NCI-H1048 (cell line): ENCODE measurements around the gene CHRNG.
"Not testable (repeated sequence)": the region's sequence is repeated elsewhere in the genome, so short reads cannot be mapped to it uniquely, and the experiment has no call there.

Experiments used
- DNase-seq: peaks from one replicate; lab custom pipeline; 2025; lab: John Stamatoyannopoulos, UW

The CHRNG gene

GRCh38 chr2:232527905-232528470, 11.5 kb upstream of the CHRNG start:
- no peak for DNase-seq

DNA sequence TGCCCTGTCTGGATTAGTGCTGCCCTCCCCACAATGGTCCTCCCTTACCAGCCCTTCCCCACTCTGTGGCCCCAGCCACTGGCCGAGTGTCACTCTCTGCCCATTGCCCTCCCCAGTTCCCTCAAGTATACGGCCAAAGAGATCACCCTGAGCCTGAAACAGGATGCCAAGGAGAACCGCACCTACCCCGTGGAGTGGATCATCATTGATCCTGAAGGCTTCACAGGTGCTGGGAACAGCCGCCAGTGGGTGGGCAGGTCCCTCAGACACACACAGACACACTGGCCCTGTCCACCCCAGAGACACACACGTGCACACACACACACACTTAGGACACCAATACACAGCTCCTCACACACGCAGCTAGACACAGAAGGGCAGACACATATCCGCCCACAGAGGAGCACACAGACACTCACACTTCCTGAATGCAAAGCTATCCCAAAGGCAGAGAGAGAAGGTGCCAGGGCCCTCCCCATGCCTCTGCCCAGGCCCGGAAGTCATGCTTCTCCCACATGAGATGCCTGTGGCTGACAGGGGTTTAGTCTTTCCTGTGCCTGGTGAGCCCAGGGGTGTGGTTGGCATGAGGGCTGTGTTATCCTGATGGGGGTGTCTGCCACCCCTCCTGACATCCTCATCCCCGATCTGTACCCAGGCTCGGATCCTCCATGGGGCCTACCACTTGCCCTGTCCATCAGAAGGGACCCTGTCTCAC, 10.6 kb upstream of the CHRNG start:
- no peak for DNase-seq

GRCh38 chr2:232529806-232530547, 9.5 kb upstream of the CHRNG start:
- DNase-seq: no peak

DNA sequence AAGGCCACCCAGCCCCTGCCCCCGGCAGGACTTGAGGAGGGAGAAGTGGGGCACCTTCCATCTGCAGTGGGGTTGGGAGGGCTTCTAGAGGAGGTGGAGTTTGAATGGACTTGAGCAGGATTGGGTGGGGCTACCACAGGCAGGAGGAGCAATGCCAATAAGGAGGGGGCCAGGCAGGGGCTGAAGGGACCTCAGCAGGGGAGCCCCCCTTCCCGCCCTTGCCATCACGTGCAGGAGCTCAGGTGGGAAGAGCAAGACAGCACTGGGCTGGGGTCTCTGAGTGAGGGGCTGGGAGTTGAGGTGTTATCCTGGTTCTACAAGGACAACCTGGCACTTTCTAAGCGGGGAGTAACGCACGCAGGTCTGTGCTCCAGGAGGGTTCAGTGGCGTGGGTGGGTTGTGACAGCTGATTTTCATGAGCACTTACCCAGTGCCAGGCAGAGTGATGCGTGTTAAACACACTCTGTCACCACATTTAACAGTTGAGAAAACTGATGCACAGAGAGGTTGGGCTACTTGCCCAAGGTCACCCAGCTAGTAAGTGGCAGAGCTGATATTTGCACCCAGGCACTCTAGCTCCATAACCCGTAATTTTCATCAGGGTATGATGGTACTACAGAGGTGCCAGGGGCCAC, 8.7 kb upstream of the CHRNG start:
- DNase-seq: no peak

- DNase-seq: no peak
These were observed 7.1 kb upstream of the CHRNG start for GRCh38 chr2:232532419-232532818.

- DNase-seq: not testable (repeated sequence)
These were observed 6.7 kb upstream of the CHRNG start for GRCh38 chr2:232532821-232533220.

DNA sequence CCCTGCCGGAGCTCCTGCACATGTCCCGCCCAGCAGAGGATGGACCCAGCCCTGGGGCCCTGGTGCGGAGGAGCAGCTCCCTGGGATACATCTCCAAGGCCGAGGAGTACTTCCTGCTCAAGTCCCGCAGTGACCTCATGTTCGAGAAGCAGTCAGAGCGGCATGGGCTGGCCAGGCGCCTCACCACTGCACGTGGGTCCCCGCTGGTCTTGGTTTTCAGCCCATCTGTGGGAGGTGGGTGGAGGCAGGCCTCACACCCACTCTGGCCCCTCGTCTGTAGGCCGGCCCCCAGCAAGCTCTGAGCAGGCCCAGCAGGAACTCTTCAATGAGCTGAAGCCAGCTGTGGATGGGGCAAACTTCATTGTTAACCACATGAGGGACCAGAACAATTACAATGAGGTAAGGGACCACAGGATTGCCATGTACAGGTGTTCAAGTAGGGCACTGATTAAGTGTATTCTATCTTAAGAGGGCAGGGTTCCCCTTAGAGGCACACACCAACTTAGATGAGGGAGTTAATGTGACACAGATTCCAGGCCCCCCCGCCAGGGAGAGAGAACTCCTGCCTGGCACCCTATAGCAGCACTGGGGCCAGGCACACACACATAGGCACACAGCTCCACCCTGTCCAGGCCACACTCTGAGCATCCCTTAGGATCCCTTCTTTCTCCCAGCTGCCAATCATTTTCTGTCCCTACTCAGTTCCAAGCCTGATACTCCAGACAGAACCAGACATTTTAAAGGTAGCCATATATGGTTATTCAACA, 5.4 kb upstream of the CHRNG start:
- no peak for DNase-seq

GRCh38 chr2:232534940-232535651, 4.4 kb upstream of the CHRNG start:
- no peak for DNase-seq

- no peak for DNase-seq
These were observed 3.5 kb upstream of the CHRNG start for GRCh38 chr2:232535761-232536530.

DNA sequence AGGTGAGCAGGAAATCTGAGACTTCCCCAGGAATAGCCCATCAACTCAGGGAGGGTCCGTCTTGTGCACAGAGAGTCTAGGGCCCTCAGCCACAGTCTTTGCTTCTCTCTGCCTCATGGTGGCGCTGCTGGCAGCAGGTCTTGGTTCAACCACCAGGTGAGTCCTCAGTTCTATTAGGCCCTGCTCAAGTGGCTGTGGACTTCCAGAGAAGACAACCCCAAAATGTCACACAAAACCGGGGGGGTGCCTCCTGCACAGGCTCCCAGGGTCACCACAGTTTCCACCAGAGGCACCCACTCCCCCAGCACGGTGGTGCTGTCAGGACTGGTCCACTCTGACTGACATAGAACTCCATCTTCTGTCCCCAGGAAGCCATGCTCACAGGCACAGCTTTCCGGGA, 2.4 kb upstream of the CHRNG start:
- DNase-seq: no peak

DNA sequence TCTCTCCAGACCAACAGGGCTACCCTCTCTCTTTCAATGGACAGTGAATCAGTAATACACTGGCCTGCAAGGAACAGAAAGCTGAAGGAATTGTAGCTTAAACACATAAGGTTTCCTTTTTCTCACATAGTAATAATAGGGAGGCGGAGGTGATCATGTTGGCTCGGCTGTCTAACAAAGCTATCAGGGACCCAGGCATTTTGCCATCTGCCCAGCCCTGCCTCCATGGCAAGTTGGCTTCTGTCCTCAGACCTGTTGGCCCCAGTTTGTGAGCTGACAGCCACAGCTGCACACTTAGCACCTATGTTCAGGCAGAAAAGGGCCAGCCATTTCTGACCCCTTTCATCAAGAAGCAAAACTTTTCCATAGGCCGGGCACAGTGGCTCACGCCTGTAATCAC, 2.0 kb upstream of the CHRNG start:
- DNase-seq: no peak

- DNase-seq: no peak
These were observed 821 bp upstream of the CHRNG start for GRCh38 chr2:232538671-232539070.

DNA sequence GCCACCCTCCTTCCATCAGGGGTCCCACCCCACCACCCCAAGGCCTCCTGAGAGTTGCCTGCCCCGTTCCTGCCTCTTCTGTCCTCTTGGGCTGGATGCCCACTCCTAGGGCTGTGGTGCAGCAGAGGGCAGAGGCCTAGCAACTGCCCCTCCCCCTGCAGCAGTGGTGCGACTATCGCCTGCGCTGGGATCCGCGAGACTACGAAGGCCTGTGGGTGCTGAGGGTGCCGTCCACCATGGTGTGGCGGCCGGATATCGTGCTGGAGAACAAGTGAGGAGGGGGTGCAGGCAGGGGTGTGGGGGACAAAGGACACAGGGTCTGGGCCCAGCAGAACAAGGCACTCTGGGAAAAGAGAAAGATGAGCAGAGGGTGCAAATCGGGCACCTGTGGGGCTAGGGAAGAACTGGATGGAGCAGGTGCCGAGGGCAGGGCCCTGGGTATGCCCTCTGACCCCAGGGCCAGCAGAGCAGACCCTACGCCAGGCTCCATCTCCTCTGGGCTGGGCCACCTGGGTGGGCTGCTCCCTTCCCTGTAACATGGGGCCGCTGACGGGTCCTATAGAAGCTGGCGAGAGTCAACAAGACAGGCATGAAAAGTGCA, 1.0 kb downstream of the CHRNG start:
- DNase-seq: no peak

DNA sequence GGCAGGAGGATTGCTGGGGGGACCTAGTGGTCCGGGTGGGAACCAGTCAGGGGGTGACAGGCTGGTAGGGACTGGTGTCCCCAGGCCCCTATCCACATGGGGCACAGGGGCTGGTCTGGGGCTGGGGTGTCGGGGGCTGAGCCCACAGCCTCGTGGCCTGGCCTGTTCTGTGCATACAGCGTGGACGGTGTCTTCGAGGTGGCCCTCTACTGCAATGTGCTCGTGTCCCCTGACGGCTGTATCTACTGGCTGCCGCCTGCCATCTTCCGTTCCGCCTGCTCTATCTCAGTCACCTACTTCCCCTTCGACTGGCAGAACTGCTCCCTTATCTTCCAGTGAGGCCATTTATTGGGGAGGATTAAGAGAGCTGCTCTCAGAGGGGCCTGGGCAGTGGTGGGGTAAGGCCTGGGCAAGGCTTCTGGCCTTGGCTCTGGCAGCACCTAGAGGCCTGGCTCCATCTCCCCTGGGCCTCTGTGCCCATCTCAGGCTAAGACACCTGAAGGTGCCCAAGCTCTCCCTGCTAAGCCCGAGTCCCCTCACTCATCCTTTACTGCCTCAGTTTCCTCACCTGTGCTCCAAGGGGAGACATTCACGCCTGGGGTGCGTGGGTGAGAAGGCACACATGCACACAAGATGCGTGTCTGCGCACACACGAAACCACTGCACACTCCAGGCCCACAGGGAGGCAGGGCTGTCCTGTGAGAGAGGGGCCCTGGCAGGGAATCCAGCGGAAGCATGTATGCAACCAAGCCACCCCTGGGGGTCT, 1.9 kb downstream of the CHRNG start:
- no peak for DNase-seq

- no peak for DNase-seq
These were observed 2.6 kb downstream of the CHRNG start for GRCh38 chr2:232541961-232542714.

DNA sequence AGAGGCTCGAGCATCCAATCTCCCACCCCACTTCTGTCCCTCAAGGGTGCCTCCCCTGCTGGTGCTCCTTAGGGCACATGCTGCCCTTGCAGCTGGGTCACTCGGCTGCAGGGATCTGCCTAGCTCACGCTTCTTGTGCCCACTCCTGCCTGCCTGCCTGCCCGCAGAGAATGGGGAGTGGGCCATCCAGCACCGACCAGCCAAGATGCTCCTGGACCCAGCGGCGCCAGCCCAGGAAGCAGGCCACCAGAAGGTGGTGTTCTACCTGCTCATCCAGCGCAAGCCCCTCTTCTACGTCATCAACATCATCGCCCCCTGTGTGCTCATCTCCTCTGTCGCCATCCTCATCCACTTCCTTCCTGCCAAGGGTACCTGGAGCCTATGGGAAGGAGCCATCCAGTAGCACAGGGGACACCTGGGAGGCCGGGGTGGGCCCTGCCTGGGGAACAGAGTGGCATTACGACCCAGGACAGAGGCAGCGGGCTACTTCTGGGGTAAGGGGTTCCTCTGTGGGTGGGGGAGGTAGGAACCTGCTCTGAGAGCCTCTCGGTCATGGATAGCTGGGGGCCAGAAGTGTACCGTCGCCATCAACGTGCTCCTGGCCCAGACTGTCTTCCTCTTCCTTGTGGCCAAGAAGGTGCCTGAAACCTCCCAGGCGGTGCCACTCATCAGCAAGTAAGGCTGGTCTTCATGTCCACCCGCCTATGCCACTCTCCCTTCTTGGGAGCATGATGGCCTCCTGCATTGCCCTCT, 3.4 kb downstream of the CHRNG start:
- no peak for DNase-seq

DNA sequence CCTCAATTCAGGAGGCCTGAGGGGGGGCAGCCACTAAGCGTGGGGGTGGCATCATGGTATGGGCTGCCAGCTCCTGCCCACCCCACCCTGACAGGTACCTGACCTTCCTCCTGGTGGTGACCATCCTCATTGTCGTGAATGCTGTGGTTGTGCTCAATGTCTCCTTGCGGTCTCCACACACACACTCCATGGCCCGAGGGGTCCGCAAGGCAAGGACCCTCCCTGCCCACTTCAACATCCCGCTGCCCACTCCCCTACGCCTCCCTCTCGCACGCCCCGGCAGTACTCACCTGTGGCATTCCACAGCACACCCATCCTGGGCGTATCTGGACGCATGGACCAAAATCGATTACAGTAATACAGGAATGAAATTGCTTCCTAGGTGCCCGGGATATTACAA, 4.0 kb downstream of the CHRNG start:
- no peak for DNase-seq
